ENCODE results near the gene EYS. TPM values are rescaled to one million over a fixed set of nuclear protein-coding genes. Genes with fewer than 3 reads are reported as not detected.

EYS gene
- total RNA-seq, 2 donors from 2014 or later, result not detected

- Mint-ChIP-seq H3K4me1 (ENCODE audit: low read depth) (no peaks in the 10 kb centered on the region), H3K9me3 (peaks cover 1 to 4% of the 10 kb centered on the region in 2 donors), H3K27me3 (ENCODE audit: low read depth) (no peaks in the 10 kb centered on the region), H3K27ac (no peak overlapping the region), H3K4me3 (no peak overlapping the region), H3K36me3 (ENCODE audit: insufficient read depth in 2 of 2) (no peaks in the 10 kb centered on the region)
- DNase-seq (no peak), ATAC-seq (replicated peaks in 1 of 2) (no peak)
These were observed 458.9 kb downstream of the EYS start for GRCh38 chr6:65248101-65248610.

GRCh38 chr6:65231616-65232015 lies 475.4 kb downstream of the EYS start:
- Mint-ChIP-seq H3K27me3 (ENCODE audit: low read depth) (no peaks in the 10 kb centered on the region), H3K4me1 (ENCODE audit: low read depth) (no peaks in the 10 kb centered on the region), H3K36me3 (ENCODE audit: insufficient read depth in 2 of 2) (no peaks in the 10 kb centered on the region), H3K27ac (no peak overlapping the region), H3K9me3 (peaks cover 3 to 15% of the 10 kb centered on the region in 2 donors), H3K4me3 (no peak overlapping the region)
- no peak for DNase-seq
- no peak for ATAC-seq (replicated peaks in 1 of 2)

GRCh38 chr6:65229825-65230224 lies 477.2 kb downstream of the EYS start:
- Mint-ChIP-seq H3K36me3 (ENCODE audit: insufficient read depth in 2 of 2) (no peaks in the 10 kb centered on the region), H3K27ac (no peak overlapping the region), H3K4me3 (no peak overlapping the region), H3K9me3 (peaks cover 3 to 15% of the 10 kb centered on the region in 2 donors), H3K4me1 (ENCODE audit: low read depth) (no peaks in the 10 kb centered on the region), H3K27me3 (ENCODE audit: low read depth) (no peaks in the 10 kb centered on the region)
- DNase-seq (no peak), ATAC-seq (replicated peaks in 1 of 2) (no peak)

GRCh38 chr6:65221153-65221552 lies 485.9 kb downstream of the EYS start:
- Mint-ChIP-seq H3K9me3 (peaks cover 6 to 19% of the 10 kb centered on the region in 2 donors), H3K27ac (no peak overlapping the region), H3K36me3 (ENCODE audit: insufficient read depth in 2 of 2) (peaks cover 0 to 1% of the 10 kb centered on the region in 2 donors), H3K4me3 (no peak overlapping the region), H3K27me3 (ENCODE audit: low read depth) (no peaks in the 10 kb centered on the region), H3K4me1 (ENCODE audit: low read depth) (no peaks in the 10 kb centered on the region)
- DNase-seq (no peak), ATAC-seq (replicated peaks in 1 of 2) (no peak)

- Mint-ChIP-seq H3K9me3 (peaks cover 3 to 15% of the 10 kb centered on the region in 2 donors), H3K27ac (no peak overlapping the region), H3K4me1 (ENCODE audit: low read depth) (no peaks in the 10 kb centered on the region), H3K4me3 (no peak overlapping the region), H3K36me3 (ENCODE audit: insufficient read depth in 2 of 2) (no peaks in the 10 kb centered on the region), H3K27me3 (ENCODE audit: low read depth) (no peaks in the 10 kb centered on the region)
- no peak for DNase-seq
- no peak for ATAC-seq (replicated peaks in 1 of 2)
These were observed 504.3 kb downstream of the EYS start for GRCh38 chr6:65202738-65203137.

- Mint-ChIP-seq H3K4me1 (ENCODE audit: low read depth) (no peaks in the 10 kb centered on the region), H3K36me3 (ENCODE audit: insufficient read depth in 2 of 2) (no peaks in the 10 kb centered on the region), H3K27ac (no peak overlapping the region), H3K4me3 (no peak overlapping the region), H3K9me3 (peaks cover 9 to 10% of the 10 kb centered on the region in 2 donors), H3K27me3 (ENCODE audit: low read depth) (no peaks in the 10 kb centered on the region)
- no peak for DNase-seq
- no peak for ATAC-seq (replicated peaks in 1 of 2)
These were observed 507.3 kb downstream of the EYS start for GRCh38 chr6:65199683-65200082.

- Mint-ChIP-seq H3K27me3 (ENCODE audit: low read depth) (no peaks in the 10 kb centered on the region), H3K4me3 (no peak overlapping the region), H3K27ac (no peak overlapping the region), H3K9me3 (peaks cover 8 to 10% of the 10 kb centered on the region in 2 donors), H3K4me1 (ENCODE audit: low read depth) (no peaks in the 10 kb centered on the region), H3K36me3 (ENCODE audit: insufficient read depth in 2 of 2) (no peaks in the 10 kb centered on the region)
- DNase-seq (no peak), ATAC-seq (replicated peaks in 1 of 2) (no peak)
These were observed 507.9 kb downstream of the EYS start for GRCh38 chr6:65199121-65199520.

- no peak overlapping the region for H3K27ac Mint-ChIP-seq
These were observed 515.6 kb downstream of the EYS start for GRCh38 chr6:65191471-65191870.

GRCh38 chr6:65189236-65189881 lies 517.7 kb downstream of the EYS start:
- H3K36me3 Mint-ChIP-seq (ENCODE audit: insufficient read depth in 2 of 2), result no peaks in the 10 kb centered on the region

More at GRCh38 chr6:65191471-65191870, 515.6 kb downstream of the EYS start:
- H3K4me3 Mint-ChIP-seq, result no peak overlapping the region
- H3K36me3 Mint-ChIP-seq (ENCODE audit: insufficient read depth in 2 of 2), result no peaks in the 10 kb centered on the region
- ATAC-seq (replicated peaks in 1 of 2) (no peak), DNase-seq (no peak)
- H3K9me3 Mint-ChIP-seq, result peaks cover 2 to 4% of the 10 kb centered on the region in 2 donors
- no peaks in the 10 kb centered on the region for H3K4me1 Mint-ChIP-seq (ENCODE audit: low read depth)
- H3K27me3 Mint-ChIP-seq (ENCODE audit: low read depth), result no peaks in the 10 kb centered on the region

GRCh38 chr6:65186826-65187225 lies 520.2 kb downstream of the EYS start:
- Mint-ChIP-seq H3K4me1 (ENCODE audit: low read depth) (no peaks in the 10 kb centered on the region), H3K4me3 (no peak overlapping the region), H3K27me3 (ENCODE audit: low read depth) (no peaks in the 10 kb centered on the region), H3K9me3 (peaks cover 2 to 7% of the 10 kb centered on the region in 2 donors), H3K36me3 (ENCODE audit: insufficient read depth in 2 of 2) (no peaks in the 10 kb centered on the region), H3K27ac (no peak overlapping the region)
- ATAC-seq (replicated peaks in 1 of 2) (no peak), DNase-seq (no peak)

More at GRCh38 chr6:65189236-65189881, 517.7 kb downstream of the EYS start:
- no peak overlapping the region for H3K4me3 Mint-ChIP-seq
- DNase-seq (no peak), ATAC-seq (replicated peaks in 1 of 2) (no peak)
- H3K27ac Mint-ChIP-seq, result no peak overlapping the region
- no peaks in the 10 kb centered on the region for H3K27me3 Mint-ChIP-seq (ENCODE audit: low read depth)
- no peaks in the 10 kb centered on the region for H3K4me1 Mint-ChIP-seq (ENCODE audit: low read depth)
- peaks cover 2 to 7% of the 10 kb centered on the region in 2 donors for H3K9me3 Mint-ChIP-seq

- peaks cover 2% of the 10 kb centered on the region in 2 donors for H3K36me3 Mint-ChIP-seq (ENCODE audit: insufficient read depth in 2 of 2)
These were observed 524.3 kb downstream of the EYS start for GRCh38 chr6:65182681-65183080.

GRCh38 chr6:65170273-65170672 lies 536.8 kb downstream of the EYS start:
- Mint-ChIP-seq H3K36me3 (ENCODE audit: insufficient read depth in 2 of 2) (no peaks in the 10 kb centered on the region), H3K4me3 (no peak overlapping the region), H3K4me1 (ENCODE audit: low read depth) (no peaks in the 10 kb centered on the region), H3K27me3 (ENCODE audit: low read depth) (no peaks in the 10 kb centered on the region), H3K27ac (no peak overlapping the region), H3K9me3 (peaks cover 4% of the 10 kb centered on the region in 2 donors)
- DNase-seq (no peak), ATAC-seq (replicated peaks in 1 of 2) (no peak)

More at GRCh38 chr6:65182681-65183080, 524.3 kb downstream of the EYS start:
- DNase-seq (no peak), ATAC-seq (replicated peaks in 1 of 2) (no peak)
- peaks cover 4 to 7% of the 10 kb centered on the region in 2 donors for H3K9me3 Mint-ChIP-seq
- no peak overlapping the region for H3K4me3 Mint-ChIP-seq
- H3K27me3 Mint-ChIP-seq (ENCODE audit: low read depth), result no peaks in the 10 kb centered on the region
- no peaks in the 10 kb centered on the region for H3K4me1 Mint-ChIP-seq (ENCODE audit: low read depth)
- no peak overlapping the region for H3K27ac Mint-ChIP-seq

GRCh38 chr6:65161661-65162060 lies 545.4 kb downstream of the EYS start:
- ATAC-seq (replicated peaks in 1 of 2), result no peak
- Mint-ChIP-seq H3K27ac (no peak overlapping the region), H3K36me3 (ENCODE audit: insufficient read depth in 2 of 2) (no peaks in the 10 kb centered on the region)

GRCh38 chr6:65157025-65157424 lies 550.0 kb downstream of the EYS start:
- no peak for ATAC-seq (replicated peaks in 1 of 2)

More at GRCh38 chr6:65161661-65162060, 545.4 kb downstream of the EYS start:
- Mint-ChIP-seq H3K4me1 (ENCODE audit: low read depth) (no peaks in the 10 kb centered on the region), H3K9me3 (peaks cover 5 to 13% of the 10 kb centered on the region in 2 donors), H3K27me3 (ENCODE audit: low read depth) (no peaks in the 10 kb centered on the region), H3K4me3 (no peak overlapping the region)
- DNase-seq, result no peak

More at GRCh38 chr6:65157025-65157424, 550.0 kb downstream of the EYS start:
- H3K27ac Mint-ChIP-seq, result no peak overlapping the region
- no peak for DNase-seq
- no peak overlapping the region for H3K4me3 Mint-ChIP-seq
- peaks cover 9 to 12% of the 10 kb centered on the region in 2 donors for H3K9me3 Mint-ChIP-seq
- H3K27me3 Mint-ChIP-seq (ENCODE audit: low read depth), result no peaks in the 10 kb centered on the region
- no peaks in the 10 kb centered on the region for H3K4me1 Mint-ChIP-seq (ENCODE audit: low read depth)
- no peaks in the 10 kb centered on the region for H3K36me3 Mint-ChIP-seq (ENCODE audit: insufficient read depth in 2 of 2)

All from activated T-cell treated with anti-CD3 and anti-CD28 coated beads, Interleukin-2, amount 50 U/mL, for 72 hours (primary cell).